VCaP (cell line): ENCODE data around the gene KCTD16.

Source experiments
- H3K27ac ChIP-seq: fragments of 450-650 bp; 2 replicates; pipeline ENCODE4 v1.5.1; 2017
- TF ChIP-seq, protein P1 (sequence below): fragments of 450-650 bp; conservative IDR thresholded peaks from 2 replicates; pipeline ENCODE4 v1.5.1; 2017; ENCODE audit warnings: mild to moderate bottlenecking, moderate library complexity

Gene KCTD16

GRCh38 chr5:144370273-144370672 lies 199.6 kb downstream of the KCTD16 start:
- H3K27ac ChIP-seq = peak overlapping the region; percentile 82
- TF ChIP-seq, protein P1, sequence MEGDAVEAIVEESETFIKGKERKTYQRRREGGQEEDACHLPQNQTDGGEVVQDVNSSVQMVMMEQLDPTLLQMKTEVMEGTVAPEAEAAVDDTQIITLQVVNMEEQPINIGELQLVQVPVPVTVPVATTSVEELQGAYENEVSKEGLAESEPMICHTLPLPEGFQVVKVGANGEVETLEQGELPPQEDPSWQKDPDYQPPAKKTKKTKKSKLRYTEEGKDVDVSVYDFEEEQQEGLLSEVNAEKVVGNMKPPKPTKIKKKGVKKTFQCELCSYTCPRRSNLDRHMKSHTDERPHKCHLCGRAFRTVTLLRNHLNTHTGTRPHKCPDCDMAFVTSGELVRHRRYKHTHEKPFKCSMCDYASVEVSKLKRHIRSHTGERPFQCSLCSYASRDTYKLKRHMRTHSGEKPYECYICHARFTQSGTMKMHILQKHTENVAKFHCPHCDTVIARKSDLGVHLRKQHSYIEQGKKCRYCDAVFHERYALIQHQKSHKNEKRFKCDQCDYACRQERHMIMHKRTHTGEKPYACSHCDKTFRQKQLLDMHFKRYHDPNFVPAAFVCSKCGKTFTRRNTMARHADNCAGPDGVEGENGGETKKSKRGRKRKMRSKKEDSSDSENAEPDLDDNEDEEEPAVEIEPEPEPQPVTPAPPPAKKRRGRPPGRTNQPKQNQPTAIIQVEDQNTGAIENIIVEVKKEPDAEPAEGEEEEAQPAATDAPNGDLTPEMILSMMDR = no peak

GRCh38 chr5:144374637-144375036 lies 204.0 kb downstream of the KCTD16 start:
- TF ChIP-seq, protein P1 = no peak
- H3K27ac ChIP-seq = no peak overlapping the region

DNA sequence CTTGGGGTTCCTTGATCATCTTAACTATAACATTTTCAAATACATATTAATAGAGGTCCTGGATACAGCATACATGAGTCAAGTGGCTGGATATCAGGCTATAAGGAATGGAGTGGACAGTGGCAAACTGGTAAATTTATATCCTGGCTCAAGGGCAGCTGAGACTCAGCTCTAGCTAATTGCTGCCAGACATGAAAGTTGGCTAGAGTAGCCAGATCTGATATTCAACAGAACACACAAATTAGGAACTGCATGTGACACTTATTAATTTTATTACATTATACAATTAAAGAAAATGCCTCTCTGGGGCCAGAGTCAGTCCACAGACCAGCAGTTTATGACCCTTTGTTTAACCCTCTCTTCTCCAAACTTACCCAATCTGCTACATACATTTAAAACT lies 206.5 kb downstream of the KCTD16 start:
- peak overlapping the region; percentile 58 for H3K27ac ChIP-seq
- TF ChIP-seq, protein P1 = no peak

- H3K27ac ChIP-seq = no peak overlapping the region; the same call in 1 of the 2 replicates
- TF ChIP-seq, protein P1 = no peak
Observed at GRCh38 chr5:144378681-144379080, 208.0 kb downstream of the KCTD16 start.

- no peak overlapping the region for H3K27ac ChIP-seq
- TF ChIP-seq, protein P1 = no peak
Observed at GRCh38 chr5:144385597-144385996, 214.9 kb downstream of the KCTD16 start.

GRCh38 chr5:144386315-144386714 lies 215.6 kb downstream of the KCTD16 start:
- TF ChIP-seq, protein P1 = no peak

GRCh38 chr5:144390133-144390532 lies 219.5 kb downstream of the KCTD16 start:
- no peak overlapping the region for H3K27ac ChIP-seq
- TF ChIP-seq, protein P1 = peak; percentile 70

More at GRCh38 chr5:144386315-144386714, 215.6 kb downstream of the KCTD16 start:
- no peak overlapping the region for H3K27ac ChIP-seq
